Measurements from ENCODE around the gene ALX1.

Gene ALX1

GRCh38 chr12:85257671-85258070, 22.3 kb upstream of the ALX1 start:
- no peak overlapping the region for H2AFZ ChIP-seq (ENCODE audit: low read depth, low read length)
- no peak overlapping the region for H3K18ac ChIP-seq (ENCODE audit: low read depth in 1 of 2, low read length in 2 of 2)
- H4K91ac ChIP-seq (ENCODE audit: low read length) = no peak overlapping the region
- H3K14ac ChIP-seq (ENCODE audit: low read length in 2 of 2) = no peak overlapping the region
- no peaks in the 10 kb centered on the region for H3K36me3 ChIP-seq (ENCODE audit: control insufficient read depth in 1 of 2, insufficient read depth in 2 of 2, low read depth in 1 of 2, low read length in 2 of 2)
- WGBS = no CpG with 5 or more reads among the region's 1 CpG
- no peak overlapping the region for H3K9ac ChIP-seq (ENCODE audit: low read length)
- H2BK120ac ChIP-seq (ENCODE audit: low read depth, low read length) = no peak overlapping the region
- no peaks in the 10 kb centered on the region for H3K27me3 ChIP-seq (ENCODE audit: control insufficient read depth in 1 of 2, insufficient read depth in 1 of 2, low read length in 2 of 2)
- H3K79me1 ChIP-seq (replicated peaks; ENCODE audit: low read length, poor library complexity, severe bottlenecking) = no peaks in the 10 kb centered on the region
- H3K4ac ChIP-seq (ENCODE audit: low read depth in 1 of 2, low read length in 2 of 2) = no peak overlapping the region
- DNase-seq = no peak
- no peak overlapping the region for H3K23ac ChIP-seq (ENCODE audit: low read length in 2 of 2)
- H3K4me1 ChIP-seq (ENCODE audit: control insufficient read depth, insufficient read depth, low read depth, low read length) = no peaks in the 10 kb centered on the region
- no peak overlapping the region for H3K27ac ChIP-seq (ENCODE audit: low read length, poor library complexity, severe bottlenecking)
- no peak overlapping the region for H3K4me2 ChIP-seq (ENCODE audit: low read length, poor library complexity, severe bottlenecking)
- H2BK5ac ChIP-seq (ENCODE audit: low read depth, low read length, poor library complexity, severe bottlenecking) = no peak overlapping the region
- no peak overlapping the region for H2AK5ac ChIP-seq (ENCODE audit: low read length, severe bottlenecking)
- H4K8ac ChIP-seq (ENCODE audit: low read length) = no peak overlapping the region
- H3K4me3 ChIP-seq (ENCODE audit: insufficient read depth in 1 of 2, low read depth in 1 of 2, low read length in 2 of 2) = no peak overlapping the region
- H2BK15ac ChIP-seq (ENCODE audit: low read depth, poor library complexity, severe bottlenecking) = no peak overlapping the region
- H2BK12ac ChIP-seq (ENCODE audit: low read length in 2 of 2) = no peak overlapping the region
- H3K9me3 ChIP-seq (ENCODE audit: control insufficient read depth, low read length) = no peaks in the 10 kb centered on the region

- no peak overlapping the region for H4K91ac ChIP-seq (ENCODE audit: low read length)
- H3K4me2 ChIP-seq (ENCODE audit: low read length, poor library complexity, severe bottlenecking) = no peak overlapping the region
- no peak overlapping the region for H3K18ac ChIP-seq (ENCODE audit: low read depth in 1 of 2, low read length in 2 of 2)
- no peak overlapping the region for H2BK12ac ChIP-seq (ENCODE audit: low read length in 2 of 2)
- H3K9me3 ChIP-seq (ENCODE audit: control insufficient read depth, low read length) = no peaks in the 10 kb centered on the region
- no peak overlapping the region for H3K4ac ChIP-seq (ENCODE audit: low read depth in 1 of 2, low read length in 2 of 2)
- H2BK15ac ChIP-seq (ENCODE audit: low read depth, poor library complexity, severe bottlenecking) = no peak overlapping the region
- H2BK5ac ChIP-seq (ENCODE audit: low read depth, low read length, poor library complexity, severe bottlenecking) = no peak overlapping the region
- no peaks in the 10 kb centered on the region for H3K36me3 ChIP-seq (ENCODE audit: control insufficient read depth in 1 of 2, insufficient read depth in 2 of 2, low read depth in 1 of 2, low read length in 2 of 2)
- H2AK5ac ChIP-seq (ENCODE audit: low read length, severe bottlenecking) = no peak overlapping the region
- H3K79me1 ChIP-seq (replicated peaks; ENCODE audit: low read length, poor library complexity, severe bottlenecking) = no peaks in the 10 kb centered on the region
- no peak overlapping the region for H3K23ac ChIP-seq (ENCODE audit: low read length in 2 of 2)
- DNase-seq = no peak
- H3K27me3 ChIP-seq (ENCODE audit: control insufficient read depth in 1 of 2, insufficient read depth in 1 of 2, low read length in 2 of 2) = no peaks in the 10 kb centered on the region
- no peak overlapping the region for H2AFZ ChIP-seq (ENCODE audit: low read depth, low read length)
- no peaks in the 10 kb centered on the region for H3K4me1 ChIP-seq (ENCODE audit: control insufficient read depth, insufficient read depth, low read depth, low read length)
- H4K8ac ChIP-seq (ENCODE audit: low read length) = no peak overlapping the region
- no peak overlapping the region for H2BK120ac ChIP-seq (ENCODE audit: low read depth, low read length)
- H3K4me3 ChIP-seq (ENCODE audit: insufficient read depth in 1 of 2, low read depth in 1 of 2, low read length in 2 of 2) = no peak overlapping the region
- 40% methylated on average over 1 of the region's 2 CpGs for WGBS
- no peak overlapping the region for H3K27ac ChIP-seq (ENCODE audit: low read length, poor library complexity, severe bottlenecking)
- no peak overlapping the region for H3K9ac ChIP-seq (ENCODE audit: low read length)
- no peak overlapping the region for H3K14ac ChIP-seq (ENCODE audit: low read length in 2 of 2)
These were observed 19.6 kb upstream of the ALX1 start for GRCh38 chr12:85260447-85260846.

GRCh38 chr12:85260896-85261295, 19.1 kb upstream of the ALX1 start:
- no peak overlapping the region for H2BK5ac ChIP-seq (ENCODE audit: low read depth, low read length, poor library complexity, severe bottlenecking)
- no peaks in the 10 kb centered on the region for H3K36me3 ChIP-seq (ENCODE audit: control insufficient read depth in 1 of 2, insufficient read depth in 2 of 2, low read depth in 1 of 2, low read length in 2 of 2)
- no peak for DNase-seq
- no peak overlapping the region for H2AK5ac ChIP-seq (ENCODE audit: low read length, severe bottlenecking)
- H3K23ac ChIP-seq (ENCODE audit: low read length in 2 of 2) = no peak overlapping the region
- H2BK120ac ChIP-seq (ENCODE audit: low read depth, low read length) = no peak overlapping the region
- H3K4me3 ChIP-seq (ENCODE audit: insufficient read depth in 1 of 2, low read depth in 1 of 2, low read length in 2 of 2) = no peak overlapping the region
- H3K14ac ChIP-seq (ENCODE audit: low read length in 2 of 2) = no peak overlapping the region
- H2BK12ac ChIP-seq (ENCODE audit: low read length in 2 of 2) = no peak overlapping the region
- no peak overlapping the region for H3K9ac ChIP-seq (ENCODE audit: low read length)
- no peaks in the 10 kb centered on the region for H3K4me1 ChIP-seq (ENCODE audit: control insufficient read depth, insufficient read depth, low read depth, low read length)
- no peak overlapping the region for H4K91ac ChIP-seq (ENCODE audit: low read length)
- WGBS = 67% methylated on average over 2 of the region's 3 CpGs
- no peaks in the 10 kb centered on the region for H3K79me1 ChIP-seq (replicated peaks; ENCODE audit: low read length, poor library complexity, severe bottlenecking)
- no peak overlapping the region for H4K8ac ChIP-seq (ENCODE audit: low read length)
- no peaks in the 10 kb centered on the region for H3K27me3 ChIP-seq (ENCODE audit: control insufficient read depth in 1 of 2, insufficient read depth in 1 of 2, low read length in 2 of 2)
- H3K4me2 ChIP-seq (ENCODE audit: low read length, poor library complexity, severe bottlenecking) = no peak overlapping the region
- no peak overlapping the region for H2BK15ac ChIP-seq (ENCODE audit: low read depth, poor library complexity, severe bottlenecking)
- no peak overlapping the region for H3K18ac ChIP-seq (ENCODE audit: low read depth in 1 of 2, low read length in 2 of 2)
- no peak overlapping the region for H2AFZ ChIP-seq (ENCODE audit: low read depth, low read length)
- no peak overlapping the region for H3K27ac ChIP-seq (ENCODE audit: low read length, poor library complexity, severe bottlenecking)
- H3K4ac ChIP-seq (ENCODE audit: low read depth in 1 of 2, low read length in 2 of 2) = no peak overlapping the region
- no peaks in the 10 kb centered on the region for H3K9me3 ChIP-seq (ENCODE audit: control insufficient read depth, low read length)

GRCh38 chr12:85266356-85266755, 13.7 kb upstream of the ALX1 start:
- H3K18ac ChIP-seq (ENCODE audit: low read depth in 1 of 2, low read length in 2 of 2) = no peak overlapping the region
- H2BK15ac ChIP-seq (ENCODE audit: low read depth, poor library complexity, severe bottlenecking) = no peak overlapping the region
- no peak overlapping the region for H4K8ac ChIP-seq (ENCODE audit: low read length)
- H3K14ac ChIP-seq (ENCODE audit: low read length in 2 of 2) = no peak overlapping the region
- DNase-seq = no peak
- H3K4ac ChIP-seq (ENCODE audit: low read depth in 1 of 2, low read length in 2 of 2) = no peak overlapping the region
- no peak overlapping the region for H4K91ac ChIP-seq (ENCODE audit: low read length)
- H2AK5ac ChIP-seq (ENCODE audit: low read length, severe bottlenecking) = no peak overlapping the region
- no peak overlapping the region for H2BK5ac ChIP-seq (ENCODE audit: low read depth, low read length, poor library complexity, severe bottlenecking)
- no peak overlapping the region for H2BK120ac ChIP-seq (ENCODE audit: low read depth, low read length)
- WGBS = 83% methylated on average over 2 of the region's 4 CpGs
- H3K36me3 ChIP-seq (ENCODE audit: control insufficient read depth in 1 of 2, insufficient read depth in 2 of 2, low read depth in 1 of 2, low read length in 2 of 2) = no peaks in the 10 kb centered on the region
- H2BK12ac ChIP-seq (ENCODE audit: low read length in 2 of 2) = no peak overlapping the region
- H3K27ac ChIP-seq (ENCODE audit: low read length, poor library complexity, severe bottlenecking) = no peak overlapping the region
- no peaks in the 10 kb centered on the region for H3K79me1 ChIP-seq (replicated peaks; ENCODE audit: low read length, poor library complexity, severe bottlenecking)
- H3K27me3 ChIP-seq (ENCODE audit: control insufficient read depth in 1 of 2, insufficient read depth in 1 of 2, low read length in 2 of 2) = peaks cover 0 to 6% of the 10 kb centered on the region in 2 experiments
- H3K4me2 ChIP-seq (ENCODE audit: low read length, poor library complexity, severe bottlenecking) = no peak overlapping the region
- no peaks in the 10 kb centered on the region for H3K9me3 ChIP-seq (ENCODE audit: control insufficient read depth, low read length)
- H3K23ac ChIP-seq (ENCODE audit: low read length in 2 of 2) = no peak overlapping the region
- H3K4me3 ChIP-seq (ENCODE audit: insufficient read depth in 1 of 2, low read depth in 1 of 2, low read length in 2 of 2) = no peak overlapping the region
- H2AFZ ChIP-seq (ENCODE audit: low read depth, low read length) = no peak overlapping the region
- H3K9ac ChIP-seq (ENCODE audit: low read length) = no peak overlapping the region
- no peaks in the 10 kb centered on the region for H3K4me1 ChIP-seq (ENCODE audit: control insufficient read depth, insufficient read depth, low read depth, low read length)
